Brain pericyte (primary cell): ENCODE results near the gene DDAH2.
A peak's percentile ranks its signal among the peaks of the same experiment; 100 is the strongest.

Experiments used
- DNase-seq: peaks from one replicate; pipeline ENCODE4 v3.0.0-alpha.2; 2012; ENCODE audit warnings: low read depth, low spot score

Gene DDAH2

DNA sequence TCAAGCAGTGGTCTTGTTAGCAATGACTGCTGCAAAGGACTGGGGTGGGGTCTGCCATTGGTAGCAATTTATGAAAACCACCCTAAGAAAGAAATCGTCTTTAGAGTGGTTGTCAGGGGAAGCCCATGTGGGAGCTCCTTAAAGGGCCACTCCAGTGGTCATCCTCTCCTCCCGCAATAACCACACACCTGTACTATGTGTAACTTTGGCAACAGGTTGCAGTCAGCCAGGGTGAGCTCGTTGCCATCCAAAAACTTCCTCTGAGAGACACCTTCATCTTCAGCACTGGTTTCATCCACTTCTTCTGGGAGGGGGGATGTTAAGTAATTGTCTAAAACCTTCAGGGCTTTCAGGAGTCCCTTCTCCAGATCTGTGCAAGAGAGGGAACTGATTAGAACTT is 2.9 kb upstream of the DDAH2 start:
- DNase-seq = no peak

- no peak for DNase-seq
Observed at GRCh38 chr6:31730631-31731086, 1.6 kb upstream of the DDAH2 start.

DNA sequence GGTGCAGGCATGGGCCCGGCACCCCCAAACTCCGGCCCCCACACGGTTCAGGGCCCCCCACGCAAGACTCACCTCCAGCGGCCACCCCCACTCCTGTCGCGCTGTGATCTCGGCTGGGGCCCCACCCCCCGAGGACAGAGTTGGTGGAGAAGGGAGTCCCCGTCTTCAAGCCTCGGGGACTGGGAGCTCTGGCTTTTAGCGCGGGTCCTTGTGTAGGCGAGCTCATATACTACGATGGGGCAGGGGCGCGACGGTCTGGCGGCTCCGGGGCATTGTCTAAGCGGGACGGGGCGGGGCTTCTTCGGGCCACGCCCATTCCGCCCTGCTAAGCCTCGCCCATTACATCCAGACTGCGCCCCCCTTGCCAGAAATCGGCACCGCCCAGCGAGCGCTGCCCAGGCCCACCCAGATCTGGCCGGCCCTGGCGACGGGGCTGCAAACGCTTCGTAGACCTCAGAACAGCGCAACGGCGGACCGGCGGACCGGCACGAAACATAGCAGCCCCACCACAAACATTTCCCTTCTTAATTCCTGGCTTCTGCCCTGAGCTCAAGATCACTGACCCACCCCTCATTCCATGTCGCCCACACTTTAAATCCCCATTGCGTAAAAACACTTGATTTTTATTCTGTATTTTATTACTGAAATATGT is 1.0 kb upstream of the DDAH2 start:
- DNase-seq = peak; percentile 66

- peak; percentile 65 for DNase-seq
Observed at GRCh38 chr6:31729515-31729978, 448 bp upstream of the DDAH2 start.

- DNase-seq = no peak
Observed at GRCh38 chr6:31727717-31728671, 1.1 kb downstream of the DDAH2 start.

- DNase-seq = no peak
Observed at GRCh38 chr6:31727034-31727716, 1.9 kb downstream of the DDAH2 start.

- no peak for DNase-seq
Observed at GRCh38 chr6:31725502-31726350, 3.4 kb downstream of the DDAH2 start.

DNA sequence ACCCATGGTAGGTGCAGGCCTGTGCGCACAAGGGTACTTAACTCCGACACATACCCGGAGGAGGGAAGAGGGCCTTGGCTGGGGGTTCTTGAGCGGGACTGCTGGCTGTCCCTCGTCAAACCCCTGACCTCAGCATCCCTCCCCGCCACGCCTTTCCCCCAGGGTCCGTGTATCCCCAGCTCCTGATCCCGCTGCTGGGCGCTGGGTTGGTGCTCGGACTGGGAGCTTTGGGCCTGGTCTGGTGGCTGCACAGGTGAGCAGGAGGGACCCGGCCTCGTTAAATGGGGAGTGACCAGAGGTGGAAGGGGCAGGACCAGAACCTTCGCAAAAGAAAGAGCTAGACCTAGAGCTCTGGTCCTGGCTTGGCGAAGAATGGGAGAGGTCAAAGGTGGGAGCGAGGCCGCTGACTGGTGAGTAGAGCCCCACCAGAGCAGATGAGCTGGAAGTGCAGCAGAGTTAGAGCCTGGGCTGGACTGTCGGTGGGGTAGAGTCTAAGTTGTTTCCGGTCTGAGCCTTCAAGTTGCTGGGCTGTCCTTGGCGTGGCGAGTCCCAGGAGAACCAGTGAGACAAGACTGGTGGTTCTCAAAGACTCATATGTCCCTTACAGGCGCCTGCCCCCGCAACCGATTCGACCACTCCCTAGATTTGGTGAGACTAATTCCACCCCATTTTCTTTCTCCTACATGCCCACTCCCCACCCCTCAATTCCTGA is 5.0 kb downstream of the DDAH2 start:
- DNase-seq = no peak

DNA sequence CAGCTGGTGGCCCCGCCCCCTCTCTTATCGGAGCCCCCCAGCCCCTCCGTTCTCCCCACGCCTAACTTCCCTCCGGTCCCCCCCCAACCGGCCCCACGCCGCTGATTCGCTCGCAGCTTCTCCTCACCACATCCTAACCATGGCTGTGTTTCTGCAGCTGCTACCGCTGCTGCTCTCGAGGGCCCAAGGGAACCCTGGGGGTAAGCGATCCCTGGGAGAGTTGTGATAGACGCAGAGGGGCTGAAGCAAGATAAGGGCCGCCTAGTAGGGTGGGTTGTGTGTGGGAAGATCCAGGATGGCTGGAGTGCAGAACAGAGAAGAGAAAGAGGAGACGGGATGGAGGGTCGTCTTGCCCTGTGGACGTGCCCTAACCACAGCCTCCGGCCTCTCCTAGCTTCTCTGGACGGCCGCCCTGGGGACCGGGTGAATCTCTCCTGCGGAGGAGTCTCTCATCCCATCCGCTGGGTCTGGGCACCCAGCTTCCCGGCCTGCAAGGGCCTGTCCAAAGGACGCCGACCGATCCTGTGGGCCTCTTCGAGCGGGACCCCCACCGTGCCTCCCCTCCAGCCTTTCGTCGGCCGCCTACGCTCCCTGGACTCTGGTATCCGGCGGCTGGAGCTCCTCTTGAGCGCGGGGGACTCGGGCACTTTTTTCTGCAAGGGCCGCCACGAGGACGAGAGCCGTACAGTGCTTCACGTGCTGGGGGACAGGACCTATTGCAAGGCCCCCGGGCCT is 5.7 kb downstream of the DDAH2 start, which contains the start of gene MPIG6B:
MPIG6B (plus strand) TSS at position 129 of the 735 bp plus-strand sequence; CDS start at position 140, 11 bp downstream.
- no peak for DNase-seq

DNA sequence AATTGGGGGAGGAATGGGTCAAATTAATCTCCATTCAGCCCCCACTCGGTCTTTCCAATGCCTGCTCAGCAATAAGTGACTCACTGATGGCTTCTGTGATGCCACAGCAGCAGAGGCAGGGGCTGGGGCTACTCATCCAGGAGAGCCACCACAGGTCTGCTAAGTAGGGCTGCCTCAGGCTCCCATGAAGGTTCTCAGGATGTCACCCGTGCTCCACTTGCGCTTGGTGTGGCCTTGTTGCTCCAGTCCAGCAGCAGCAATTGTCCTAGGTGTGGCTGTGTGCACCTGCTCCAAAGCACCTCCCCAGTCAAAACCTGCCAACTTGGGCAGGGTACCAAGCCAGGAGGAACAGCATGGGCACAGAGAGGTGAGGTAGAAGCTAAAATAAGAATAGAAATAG is 6.9 kb downstream of the DDAH2 start:
- DNase-seq = no peak

GRCh38 chr6:31721351-31722020 is 7.6 kb downstream of the DDAH2 start, which contains the start of gene LY6G6C:
Gene LY6G6C (minus strand): TSS chr6:31721746. CDS start chr6:31721679, 67 bp downstream.
- DNase-seq = no peak

GRCh38 chr6:31720196-31720770 is 8.8 kb downstream of the DDAH2 start:
- no peak for DNase-seq

- DNase-seq = no peak
Observed at GRCh38 chr6:31719001-31719400, 10.1 kb downstream of the DDAH2 start.

- DNase-seq = no peak
Observed at GRCh38 chr6:31718265-31718664, 10.8 kb downstream of the DDAH2 start.

DNA sequence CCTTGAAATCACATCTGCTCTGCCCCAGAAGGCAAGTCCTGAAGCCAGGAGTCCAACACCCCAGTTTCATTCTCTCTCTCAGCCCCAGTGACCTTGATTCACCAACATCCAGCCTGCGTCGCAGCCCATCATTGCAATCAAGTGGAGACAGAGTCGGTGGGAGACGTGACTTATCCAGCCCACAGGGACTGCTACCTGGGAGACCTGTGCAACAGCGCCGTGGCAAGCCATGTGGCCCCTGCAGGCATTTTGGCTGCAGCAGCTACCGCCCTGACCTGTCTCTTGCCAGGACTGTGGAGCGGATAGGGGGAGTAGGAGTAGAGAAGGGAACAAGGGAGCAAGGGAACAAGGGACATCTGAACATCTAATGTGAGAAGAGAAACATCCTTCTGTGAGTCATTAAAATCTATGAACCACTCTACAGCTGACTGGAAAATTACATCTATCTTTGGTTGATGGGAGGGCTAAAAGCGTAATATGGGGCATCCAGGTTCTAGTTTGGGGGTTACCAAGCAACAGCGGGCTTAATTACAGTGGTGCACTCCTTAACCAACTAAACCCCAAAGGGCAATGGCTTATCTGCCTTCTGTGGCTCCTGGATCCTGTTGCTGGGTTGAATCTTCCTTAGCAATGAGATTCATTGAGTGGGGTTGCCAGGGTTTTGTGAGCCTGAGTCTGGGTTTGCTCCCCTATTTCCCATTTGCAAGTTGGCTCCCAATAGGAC is 11.4 kb downstream of the DDAH2 start:
- DNase-seq = no peak

GRCh38 chr6:31715022-31715958 is 13.8 kb downstream of the DDAH2 start, which contains the start of gene LY6G6D:
Gene LY6G6D (plus strand): TSS chr6:31715348. CDS start chr6:31715356, 8 bp downstream.
- no peak for DNase-seq
